ENCODE results near the gene TYMP. TPM values are rescaled to one million over a fixed set of nuclear protein-coding genes. Genes with fewer than 3 reads are reported as not detected.

The TYMP gene
- total and polyA plus RNA-seq, 2 of the 8 experiments (the other 6 are each of a cell fraction or from before 2014, with no cell fraction given) = 0.43 to 0.48 TPM

DNA sequence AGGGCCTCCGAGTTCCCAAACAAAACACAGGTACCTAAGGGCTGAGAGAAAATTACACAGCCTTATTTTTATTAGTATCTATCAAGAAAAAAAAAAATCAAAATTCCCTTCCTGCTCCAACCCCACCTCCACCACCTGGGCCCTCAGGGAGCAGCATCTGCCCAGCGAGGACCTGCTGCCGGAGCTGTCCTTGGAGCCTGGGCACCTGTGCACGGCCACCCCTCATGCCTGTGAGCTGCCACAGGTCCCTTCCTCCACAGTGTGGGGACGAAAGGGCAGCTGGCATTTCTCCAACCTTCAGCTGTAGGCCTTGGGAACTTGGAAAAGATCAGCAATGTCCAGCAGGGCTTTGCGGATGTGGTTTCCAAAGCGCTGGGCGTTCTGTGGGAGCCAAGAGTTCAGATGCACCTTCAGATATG is 39.2 kb upstream of the TYMP start:
- Histone ChIP-seq H4K20me1 (replicated peaks in 1 of 2; ENCODE audit: control insufficient read depth in 1 of 2, insufficient read depth in 2 of 2, low read length in 2 of 2) (peaks cover 4 to 17% of the 10 kb centered on the region in 2 experiments), H2AFZ (ENCODE audit: low read length) (no peak overlapping the region), H3K4me2 (ENCODE audit: insufficient read depth in 1 of 2, low read depth in 2 of 2, low read length in 2 of 2) (no peak overlapping the region), H2BK12ac (ENCODE audit: low read depth, low read length) (no peak overlapping the region), H2BK120ac (replicated peaks; ENCODE audit: low read depth, low read length) (no peak overlapping the region), H3K56ac (replicated peaks; ENCODE audit: insufficient read length, low read depth, low read length) (no peak overlapping the region), H3K23ac (ENCODE audit: insufficient read length) (no peak overlapping the region), H4K5ac (ENCODE audit: insufficient read length, low read depth, low read length) (no peak overlapping the region), H4K8ac (ENCODE audit: extremely low read depth, insufficient read depth, low read length) (no peak overlapping the region), H4K91ac (replicated peaks; ENCODE audit: insufficient read length, low read length) (no peak overlapping the region), H2BK20ac (ENCODE audit: low read length) (no peak overlapping the region), H3K18ac (ENCODE audit: extremely low read depth, low read length) (no peak overlapping the region), H3K27me3 (replicated peaks in 1 of 4; ENCODE audit: control insufficient read depth in 3 of 4, extremely low read depth in 1 of 4, insufficient read depth in 3 of 4, low read length in 3 of 4) (no peaks in the 10 kb centered on the region), H3K4ac (replicated peaks; ENCODE audit: insufficient read length, low read depth, low read length) (no peak overlapping the region), H2AK5ac (ENCODE audit: low read depth, low read length) (no peak overlapping the region), H3K27ac (ENCODE audit: low read depth, low read length) (no peak overlapping the region), H2BK5ac (ENCODE audit: low read depth, low read length) (no peak overlapping the region), H3K4me1 (replicated peaks in 1 of 4; ENCODE audit: control insufficient read depth in 3 of 4, insufficient read depth in 4 of 4, low read length in 3 of 4) (no peaks in the 10 kb centered on the region), H3K79me1 (ENCODE audit: low read depth, low read length) (no peaks in the 10 kb centered on the region), H3K9ac (replicated peaks in 1 of 4; ENCODE audit: extremely low read depth in 1 of 4, low read depth in 3 of 4, low read length in 3 of 4) (no peak overlapping the region), H3K79me2 (ENCODE audit: control insufficient read depth in 1 of 2, insufficient read depth in 2 of 2, low read length in 2 of 2) (no peaks in the 10 kb centered on the region), H3K36me3 (ENCODE audit: control insufficient read depth in 2 of 4, insufficient read depth in 4 of 4, low read length in 3 of 4) (peaks cover 8 to 38% (median 27%) of the 10 kb centered on the region in 4 experiments; a peak in 7 of 8 replicates), H3K23me2 (ENCODE audit: low read depth, low read length) (no peaks in the 10 kb centered on the region), H3K14ac (ENCODE audit: insufficient read length) (no peak overlapping the region), H3K9me3 (ENCODE audit: insufficient read depth in 2 of 2, low read depth in 1 of 2, low read length in 1 of 2) (no peaks in the 10 kb centered on the region), H3K4me3 (ENCODE audit: extremely low read depth in 1 of 4, insufficient read depth in 2 of 4, low read depth in 3 of 4, low read length in 4 of 4) (no peak overlapping the region), H2BK15ac (ENCODE audit: low read length) (no peak overlapping the region)
- no peak for DNase-seq (ENCODE audit: low read depth in 1 of 2, low spot score in 2 of 2)
- ChIA-PET CTCF (ENCODE audit: partially characterized antibody) (interaction anchor here (0.9 to 2.3 kb wide), 2 partner anchors 52 to 130 kb away, joined by 4 to 7 read pairs; no protein-coding TSS in a partner anchor), POLR2A (ENCODE audit: partially characterized antibody) (interaction anchor here (0.6 to 2.5 kb wide), 3 partner anchors 10 to 227 kb away, joined by 3 to 8 read pairs (median 4); partner anchors contain the start of gene CPT1B)
- no peak for FAIRE-seq
- WGBS, 2 experiments (ENCODE audit: extremely low coverage in 1 of 2, insufficient coverage in 1 of 2, insufficient read length in 1 of 2, insufficient replicate concordance in 2 of 2, low coverage in 1 of 2, low lambda C conversion rate in 2 of 2, missing lambda C conversion rate in 1 of 2) = 92% methylated on average over 8 of the region's 8 CpGs; no CpG with 5 or more reads in 1 of the 2 experiments
- no peak for TF ChIP-seq BCL11A (IDR thresholded peaks at IDR 0.05; ENCODE audit: low read depth in 2 of 2, low read length in 2 of 2)
- TF ChIP-seq NRF1 (IDR thresholded peaks at IDR 0.05; ENCODE audit: low read depth, low read length) = no peak
- no peak for TF ChIP-seq SAP30 (IDR thresholded peaks at IDR 0.05; ENCODE audit: insufficient read depth, insufficient replicate concordance, low read length)
- no peak for TF ChIP-seq YY1 (IDR thresholded peaks at IDR 0.05; ENCODE audit: low read depth, low read length)
- no peak for TF ChIP-seq RNF2 (IDR thresholded peaks at IDR 0.05; ENCODE audit: borderline replicate concordance, low read depth, low read length, missing control alignments, poor library complexity, severe bottlenecking)
- TF ChIP-seq CHD2 (IDR thresholded peaks at IDR 0.05; ENCODE audit: low read length) = no peak
- TF ChIP-seq CHD1 (IDR thresholded peaks at IDR 0.05; ENCODE audit: low read depth, low read length) = no peak
- TF ChIP-seq, protein P1, sequence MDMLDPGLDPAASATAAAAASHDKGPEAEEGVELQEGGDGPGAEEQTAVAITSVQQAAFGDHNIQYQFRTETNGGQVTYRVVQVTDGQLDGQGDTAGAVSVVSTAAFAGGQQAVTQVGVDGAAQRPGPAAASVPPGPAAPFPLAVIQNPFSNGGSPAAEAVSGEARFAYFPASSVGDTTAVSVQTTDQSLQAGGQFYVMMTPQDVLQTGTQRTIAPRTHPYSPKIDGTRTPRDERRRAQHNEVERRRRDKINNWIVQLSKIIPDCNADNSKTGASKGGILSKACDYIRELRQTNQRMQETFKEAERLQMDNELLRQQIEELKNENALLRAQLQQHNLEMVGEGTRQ (IDR thresholded peaks at IDR 0.05; ENCODE audit: low read length) = no peak
- TF ChIP-seq HDAC6 (IDR thresholded peaks at IDR 0.05; ENCODE audit: low read depth, low read length) = no peak
- no peak for TF ChIP-seq RBBP5 (IDR thresholded peaks at IDR 0.05; ENCODE audit: borderline replicate concordance, low read depth, low read length)
- no peak for TF ChIP-seq EP300 (IDR thresholded peaks at IDR 0.05; ENCODE audit: borderline replicate concordance in 1 of 2, low read depth in 2 of 2, low read length in 2 of 2)
- TF ChIP-seq RAD21 (IDR thresholded peaks at IDR 0.05 in 1 of 2, conservative IDR thresholded peaks at IDR 0.05 in 1 of 2; ENCODE audit: low read depth in 2 of 2, low read length in 2 of 2) = no peak
